Measurements from ENCODE around the gene OR2F1.

- TF ChIP-seq, protein P1, sequence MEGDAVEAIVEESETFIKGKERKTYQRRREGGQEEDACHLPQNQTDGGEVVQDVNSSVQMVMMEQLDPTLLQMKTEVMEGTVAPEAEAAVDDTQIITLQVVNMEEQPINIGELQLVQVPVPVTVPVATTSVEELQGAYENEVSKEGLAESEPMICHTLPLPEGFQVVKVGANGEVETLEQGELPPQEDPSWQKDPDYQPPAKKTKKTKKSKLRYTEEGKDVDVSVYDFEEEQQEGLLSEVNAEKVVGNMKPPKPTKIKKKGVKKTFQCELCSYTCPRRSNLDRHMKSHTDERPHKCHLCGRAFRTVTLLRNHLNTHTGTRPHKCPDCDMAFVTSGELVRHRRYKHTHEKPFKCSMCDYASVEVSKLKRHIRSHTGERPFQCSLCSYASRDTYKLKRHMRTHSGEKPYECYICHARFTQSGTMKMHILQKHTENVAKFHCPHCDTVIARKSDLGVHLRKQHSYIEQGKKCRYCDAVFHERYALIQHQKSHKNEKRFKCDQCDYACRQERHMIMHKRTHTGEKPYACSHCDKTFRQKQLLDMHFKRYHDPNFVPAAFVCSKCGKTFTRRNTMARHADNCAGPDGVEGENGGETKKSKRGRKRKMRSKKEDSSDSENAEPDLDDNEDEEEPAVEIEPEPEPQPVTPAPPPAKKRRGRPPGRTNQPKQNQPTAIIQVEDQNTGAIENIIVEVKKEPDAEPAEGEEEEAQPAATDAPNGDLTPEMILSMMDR (conservative IDR thresholded peaks at IDR 0.05), result no peak
- TF ChIP-seq ZFX (IDR thresholded peaks at IDR 0.05), result no peak
Measured at GRCh38 chr7:144006029-144006691, 51.5 kb downstream of the OR2F1 start.

Data from C4-2B (cell line).